ENCODE measurements around the gene DRAP1. TPM values are rescaled to one million over a fixed set of nuclear protein-coding genes. Genes with fewer than 3 reads are reported as not detected.
A peak's percentile ranks its signal among the peaks of the same experiment; 100 is the strongest.

DRAP1 gene
- total and polyA plus RNA-seq, 9 of the 15 experiments (the other 6 are each of a cell fraction or from before 2014, with no cell fraction given): 9.6 to 200 (median 92.9) TPM

DNA sequence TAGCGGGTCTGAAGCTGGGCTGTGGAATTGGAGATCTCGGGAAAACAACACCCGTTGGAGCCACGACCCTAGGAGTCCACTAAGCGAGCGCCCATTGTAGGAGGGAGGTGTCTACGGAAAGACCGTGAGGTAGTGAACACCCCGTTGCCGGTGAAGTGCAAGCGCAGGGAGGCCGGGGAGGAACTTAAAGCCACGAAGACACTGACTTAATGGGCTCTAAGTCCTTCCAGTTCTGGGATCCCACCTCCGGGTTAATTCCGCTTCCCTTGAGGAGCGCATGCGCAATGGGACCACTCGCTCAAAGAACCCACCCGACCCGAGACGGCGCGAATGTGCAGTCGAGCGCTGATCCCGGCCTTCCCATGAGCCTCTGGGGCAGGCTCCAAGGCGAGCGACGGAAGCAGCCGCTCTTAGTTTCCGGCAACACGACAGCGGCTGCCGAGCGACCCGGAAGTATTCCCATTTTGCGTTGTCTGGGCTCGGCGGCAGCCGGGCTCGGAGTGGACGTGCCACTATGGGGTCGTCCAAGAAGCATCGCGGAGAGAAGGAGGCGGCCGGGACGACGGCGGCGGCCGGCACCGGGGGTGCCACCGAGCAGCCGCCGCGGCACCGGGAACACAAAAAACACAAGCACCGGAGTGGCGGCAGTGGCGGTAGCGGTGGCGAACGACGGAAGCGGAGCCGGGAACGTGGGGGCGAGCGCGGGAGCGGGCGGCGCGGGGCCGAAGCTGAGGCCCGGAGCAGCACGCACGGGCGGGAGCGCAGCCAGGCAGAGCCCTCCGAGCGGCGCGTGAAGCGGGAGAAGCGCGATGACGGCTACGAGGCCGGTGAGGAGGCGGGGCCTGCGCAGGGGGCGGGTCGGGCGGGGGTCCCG is 42.3 kb downstream of the DRAP1 start, which contains the start of gene SART1 (continued):
- TF ChIP-seq EZH2 (IDR thresholded peaks at IDR 0.05; ENCODE audit: borderline replicate concordance, low read depth, low read length): no peak
- TF ChIP-seq SAP30 (IDR thresholded peaks at IDR 0.05; ENCODE audit: borderline replicate concordance, insufficient read depth, low read depth, low read length, poor library complexity, severe bottlenecking): peak; percentile 94
- TF ChIP-seq HCFC1 (IDR thresholded peaks at IDR 0.05; ENCODE audit: low read depth, low read length): peak; percentile 86
- TF ChIP-seq FOXJ2 (tag; IDR thresholded peaks at IDR 0.05): peak; percentile 67
- TF ChIP-seq, protein P1, sequence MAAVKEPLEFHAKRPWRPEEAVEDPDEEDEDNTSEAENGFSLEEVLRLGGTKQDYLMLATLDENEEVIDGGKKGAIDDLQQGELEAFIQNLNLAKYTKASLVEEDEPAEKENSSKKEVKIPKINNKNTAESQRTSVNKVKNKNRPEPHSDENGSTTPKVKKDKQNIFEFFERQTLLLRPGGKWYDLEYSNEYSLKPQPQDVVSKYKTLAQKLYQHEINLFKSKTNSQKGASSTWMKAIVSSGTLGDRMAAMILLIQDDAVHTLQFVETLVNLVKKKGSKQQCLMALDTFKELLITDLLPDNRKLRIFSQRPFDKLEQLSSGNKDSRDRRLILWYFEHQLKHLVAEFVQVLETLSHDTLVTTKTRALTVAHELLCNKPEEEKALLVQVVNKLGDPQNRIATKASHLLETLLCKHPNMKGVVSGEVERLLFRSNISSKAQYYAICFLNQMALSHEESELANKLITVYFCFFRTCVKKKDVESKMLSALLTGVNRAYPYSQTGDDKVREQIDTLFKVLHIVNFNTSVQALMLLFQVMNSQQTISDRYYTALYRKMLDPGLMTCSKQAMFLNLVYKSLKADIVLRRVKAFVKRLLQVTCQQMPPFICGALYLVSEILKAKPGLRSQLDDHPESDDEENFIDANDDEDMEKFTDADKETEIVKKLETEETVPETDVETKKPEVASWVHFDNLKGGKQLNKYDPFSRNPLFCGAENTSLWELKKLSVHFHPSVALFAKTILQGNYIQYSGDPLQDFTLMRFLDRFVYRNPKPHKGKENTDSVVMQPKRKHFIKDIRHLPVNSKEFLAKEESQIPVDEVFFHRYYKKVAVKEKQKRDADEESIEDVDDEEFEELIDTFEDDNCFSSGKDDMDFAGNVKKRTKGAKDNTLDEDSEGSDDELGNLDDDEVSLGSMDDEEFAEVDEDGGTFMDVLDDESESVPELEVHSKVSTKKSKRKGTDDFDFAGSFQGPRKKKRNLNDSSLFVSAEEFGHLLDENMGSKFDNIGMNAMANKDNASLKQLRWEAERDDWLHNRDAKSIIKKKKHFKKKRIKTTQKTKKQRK (IDR thresholded peaks at IDR 0.05; ENCODE audit: borderline replicate concordance, low read depth, low read length): no peak
- TF ChIP-seq ZBTB17 (CRISPR knock-in tag; IDR thresholded peaks at IDR 0.05): peak; percentile 93
- TF ChIP-seq GABPA (tag; conservative IDR thresholded peaks at IDR 0.05; ENCODE audit: low read depth): peak; percentile 100
- TF ChIP-seq, protein P2, sequence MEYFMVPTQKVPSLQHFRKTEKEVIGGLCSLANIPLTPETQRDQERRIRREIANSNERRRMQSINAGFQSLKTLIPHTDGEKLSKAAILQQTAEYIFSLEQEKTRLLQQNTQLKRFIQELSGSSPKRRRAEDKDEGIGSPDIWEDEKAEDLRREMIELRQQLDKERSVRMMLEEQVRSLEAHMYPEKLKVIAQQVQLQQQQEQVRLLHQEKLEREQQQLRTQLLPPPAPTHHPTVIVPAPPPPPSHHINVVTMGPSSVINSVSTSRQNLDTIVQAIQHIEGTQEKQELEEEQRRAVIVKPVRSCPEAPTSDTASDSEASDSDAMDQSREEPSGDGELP (CRISPR knock-in tag; IDR thresholded peaks at IDR 0.05; ENCODE audit: borderline replicate concordance): peak; percentile 92
- no peak for TF ChIP-seq TAF15 (IDR thresholded peaks at IDR 0.05; ENCODE audit: low read depth, low read length)
- TF ChIP-seq RBM25 (IDR thresholded peaks at IDR 0.05; ENCODE audit: low read depth, low read length, severe bottlenecking): no peak
- TF ChIP-seq POLR2G (IDR thresholded peaks at IDR 0.05; ENCODE audit: low read depth, low read length): peak; percentile 98
- no peak for TF ChIP-seq ATF1 (CRISPR knock-in tag; IDR thresholded peaks at IDR 0.05)
- peak; percentile 91 for TF ChIP-seq ATF1 (tag; IDR thresholded peaks at IDR 0.05)
- TF ChIP-seq SMARCA5 (IDR thresholded peaks at IDR 0.05): no peak
- TF ChIP-seq ERF (CRISPR knock-in tag; IDR thresholded peaks at IDR 0.05): peak; percentile 47; the same call in 1 of the 2 replicates
- TF ChIP-seq ZBTB7A (IDR thresholded peaks at IDR 0.05; ENCODE audit: borderline replicate concordance, control insufficient read depth, low read depth, low read length): peak; percentile 57; the same call in 1 of the 2 replicates
- TF ChIP-seq ZNF175 (CRISPR knock-in tag; IDR thresholded peaks at IDR 0.05; ENCODE audit: low read depth): 0 out of 2 replicates have a peak, but pooled peaks have one; percentile 35
- TF ChIP-seq, protein P3, sequence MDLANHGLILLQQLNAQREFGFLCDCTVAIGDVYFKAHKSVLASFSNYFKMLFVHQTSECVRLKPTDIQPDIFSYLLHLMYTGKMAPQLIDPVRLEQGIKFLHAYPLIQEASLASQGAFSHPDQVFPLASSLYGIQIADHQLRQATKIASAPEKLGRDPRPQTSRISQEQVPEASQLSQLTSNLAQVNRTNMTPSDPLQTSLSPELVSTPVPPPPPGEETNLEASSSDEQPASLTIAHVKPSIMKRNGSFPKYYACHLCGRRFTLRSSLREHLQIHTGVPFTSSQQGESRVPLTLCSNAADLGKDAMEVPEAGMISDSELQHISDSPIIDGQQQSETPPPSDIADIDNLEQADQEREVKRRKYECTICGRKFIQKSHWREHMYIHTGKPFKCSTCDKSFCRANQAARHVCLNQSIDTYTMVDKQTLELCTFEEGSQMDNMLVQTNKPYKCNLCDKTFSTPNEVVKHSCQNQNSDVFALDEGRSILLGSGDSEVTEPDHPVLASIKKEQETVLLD (IDR thresholded peaks at IDR 0.05): peak; percentile 97
- TF ChIP-seq MTA2 (IDR thresholded peaks at IDR 0.05; ENCODE audit: low read depth): peak; percentile 45; the same call in 1 of the 2 replicates
